K562 (cell line): ENCODE measurements around the gene KAZN. TPM values are rescaled to one million over a fixed set of nuclear protein-coding genes. Genes with fewer than 3 reads are reported as not detected.
"Not testable (repeated sequence)": the region's sequence is repeated elsewhere in the genome, so short reads cannot be mapped to it uniquely, and the experiment has no call there.

Experiments
- ATAC-seq: fragments of 200-7000 bp; cut with Tn5 transposase; 3 replicates; pipeline ENCODE4 v1.9.1; 2020; ENCODE audit warnings: moderate library complexity
- BruUV-seq: library from RNA; stranded (reverse); fragments of 400-500 nt; replicated peaks from 2 replicates; lab custom pipeline; 2021; lab: Mats Ljungman, UMichigan
- CTCF ChIA-PET: fragments of 300-600 bp; formaldehyde crosslinking; extraction: SDS; loops from one replicate; lab custom pipeline; 2021; ENCODE audit warnings: low intra/inter-chr PET ratio; lab: Yijun Ruan, JAX
- POLR2A ChIA-PET: fragments of 300-600, 350-650 bp; sonication (Branson Sonifier 250); formaldehyde crosslinking; extraction: SDS; loops from one replicate; lab custom pipeline; 2021; ENCODE audit warnings: antibody characterized with exemption, inconsistent platforms; lab: Yijun Ruan, JAX
- DNase-seq, 4 experiments: peaks; one replicate each; pipeline versions ENCODE4 v3.0.0 to v3.0.0-alpha.2; 2011 to 2018; ENCODE audit warnings: low spot score in 3 of 4, mixed read lengths in 3 of 4; ENCODE audit errors: extremely low read depth in 1 of 4
- FAIRE-seq: peaks from 2 replicates; lab custom pipeline; 2011; peaks lifted over from hg19 to GRCh38; lab: Jason Lieb, UNC
- H2AFZ ChIP-seq: 2 replicates; pipeline ENCODE4 v1.6.0; 2011; ENCODE audit warnings: low read depth, low read length, control low read depth, inconsistent platforms
- H3K27ac ChIP-seq: fragments of 200-600 bp; 3 replicates; pipeline ENCODE4 v1.8.0; 2011; ENCODE audit warnings: low read depth, mild to moderate bottlenecking, control low read depth, inconsistent platforms, low read length, moderate library complexity, mixed read lengths; ENCODE audit errors: extremely low read depth
- H3K27me3 ChIP-seq, 2 experiments: fragments of 300-600 bp in 1 of 2; 2 replicates in 1 of 2; 3 replicates in 1 of 2; pipeline versions ENCODE4 v1.6.0 to v1.8.0; 2011; ENCODE audit warnings: inconsistent platforms in 2 of 2, low read length in 2 of 2, mild to moderate bottlenecking in 1 of 2, mixed read lengths in 1 of 2, moderate library complexity in 1 of 2; ENCODE audit not compliant: control insufficient read depth in 2 of 2, insufficient read depth in 2 of 2
- H3K36me3 ChIP-seq: fragments of 300-600 bp; 3 replicates; pipeline ENCODE4 v1.8.0; 2011; ENCODE audit warnings: mild to moderate bottlenecking, low read length, inconsistent platforms; ENCODE audit not compliant: control insufficient read depth, insufficient read depth
- H3K4me1 ChIP-seq, 2 experiments: fragments of 200-600 bp in 1 of 2; replicated peaks in 1 of 2; 2 replicates in 1 of 2; 3 replicates in 1 of 2; pipeline versions ENCODE4 v1.5.1 to v1.8.0; 2011; ENCODE audit warnings: inconsistent platforms in 2 of 2, low read length in 2 of 2, mild to moderate bottlenecking in 1 of 2, mixed read lengths in 1 of 2, moderate library complexity in 1 of 2; ENCODE audit not compliant: control insufficient read depth in 2 of 2, insufficient read depth in 2 of 2
- H3K4me2 ChIP-seq: 2 replicates; pipeline ENCODE4 v1.6.1; 2011; ENCODE audit warnings: low read length, control low read depth, inconsistent platforms, mixed read lengths; ENCODE audit not compliant: insufficient read depth
- H3K4me3 ChIP-seq: fragments of 200-600 bp; sonication (generic), shearing (Covaris generic); 2 replicates; pipeline ENCODE4 v1.5.1; 2016; ENCODE audit warnings: control low read depth, inconsistent platforms
- H3K79me2 ChIP-seq: fragments of 200-600 bp; 3 replicates; pipeline ENCODE4 v1.8.0; 2011; ENCODE audit warnings: low read length, inconsistent platforms; ENCODE audit not compliant: control insufficient read depth, insufficient read depth
- H3K9ac ChIP-seq, 2 experiments: 2 replicates each; pipeline versions ENCODE4 v1.6.0 to v1.6.1; 2011; ENCODE audit warnings: low read depth in 2 of 2, low read length in 2 of 2, control low read depth in 1 of 2, inconsistent platforms in 1 of 2, mild to moderate bottlenecking in 1 of 2, mixed read lengths in 1 of 2; ENCODE audit not compliant: insufficient read depth in 1 of 2
- H3K9me1 ChIP-seq: one replicate; pipeline ENCODE4 v1.6.0; 2011; ENCODE audit warnings: inconsistent platforms, mild to moderate bottlenecking, low read length, moderate library complexity; ENCODE audit not compliant: control insufficient read depth, insufficient read depth
- H3K9me3 ChIP-seq: replicated peaks from 2 replicates; pipeline ENCODE4 v1.5.1; 2011; ENCODE audit warnings: low read depth, low read length, inconsistent platforms; ENCODE audit not compliant: control insufficient read depth, insufficient read depth
- H4K20me1 ChIP-seq: replicated peaks from 2 replicates; pipeline ENCODE4 v1.6.1; 2011; ENCODE audit warnings: low read length, inconsistent platforms, mixed read lengths; ENCODE audit not compliant: control insufficient read depth, insufficient read depth
- CREB3 ChIP-seq: fragments of 450-650 bp; conservative IDR thresholded peaks from 2 replicates; pipeline ENCODE4 v1.6.1; 2016; ENCODE audit warnings: missing genetic modification characterization, low read depth, mild to moderate bottlenecking, missing compliant biosample characterization, moderate library complexity
- IRF2 ChIP-seq: sonication (generic); formaldehyde crosslinking; IDR thresholded peaks from 2 replicates; pipeline ENCODE4 v1.8.1; 2022; ENCODE audit warnings: mild to moderate bottlenecking, missing genetic modification reagents
- JUNB ChIP-seq: fragments of 450-650 bp; formaldehyde crosslinking; conservative IDR thresholded peaks from 2 replicates; pipeline ENCODE4 v1.4.0; 2020; ENCODE audit warnings: mild to moderate bottlenecking
- MAFK ChIP-seq: IDR thresholded peaks from 2 replicates; pipeline ENCODE4 v1.6.1; 2011; ENCODE audit warnings: low read length, improper control_type of control experiment
- PHF21A ChIP-seq: fragments of 450-650 bp; IDR thresholded peaks from 2 replicates; pipeline ENCODE4 v1.6.1; 2017; ENCODE audit warnings: low read depth, borderline replicate concordance
- PRDM10 ChIP-seq: fragments of 450-650 bp; IDR thresholded peaks from 2 replicates; pipeline ENCODE4 v1.6.1; 2018; ENCODE audit not compliant: partially characterized antibody
- SMARCC2 ChIP-seq: fragments of 450-650 bp; IDR thresholded peaks from 2 replicates; pipeline ENCODE4 v1.6.1; 2017; ENCODE audit warnings: antibody characterized with exemption, moderate library complexity, mild to moderate bottlenecking, low read depth
- ZFPM2 ChIP-seq: fragments of 250-450 bp; sonication (Bioruptor Pico); IDR thresholded peaks from 2 replicates; pipeline ENCODE4 v1.5.1; 2022; ENCODE audit warnings: mild to moderate bottlenecking
- WGBS: fragments of 100-300 bp; shearing (Covaris generic); methylation state at CpG from one replicate; pipeline ENCODE4 v1.1.6; 2016; ENCODE audit warnings: low coverage, mixed read lengths; ENCODE audit not compliant: insufficient coverage; ENCODE audit errors: missing lambda C conversion rate; 5-methylcytosine and 5-hydroxymethylcytosine counted together
- in situ Hi-C: fragments of 300-500 bp; cut with MboI; formaldehyde crosslinking; loops from 4 replicates; pipeline ENCODE4 v1.15.0; 2018; ENCODE audit warnings: inconsistent platforms, mixed read lengths
- intact Hi-C: fragments of 100-400 bp; cut with micrococcal nuclease; formaldehyde crosslinking; loops from 2 replicates; pipeline ENCODE4 v1.14.2; 2022
- polyA plus RNA-seq, 8 experiments: library from polyadenylated mRNA; depleted of rRNA in 4 of 8; stranded (reverse) in 5 of 8; unstranded in 3 of 8; fragments of >200 nt; fragmentation: Nextera tagmentation in 2 of 8; fragmentation: Illumina TruSeq in 1 of 8; extraction: Ambion mirVana in 2 of 8; extraction: Trizol in 1 of 8; gene quantifications; 2 replicates each; pipeline versions ENCODE4 v1.2.1 to v1.2.3, GENCODE V29; 2011 to 2014; ENCODE audit warnings: inconsistent platforms in 1 of 8, missing spikeins in 1 of 8
- total RNA-seq, 7 experiments: library from RNA; depleted of rRNA in 6 of 7; stranded (reverse); fragments of >200 nt in 6 of 7; fragmentation: Illumina TruSeq in 2 of 7; extraction: Trizol in 2 of 7; gene quantifications; 2 replicates each; pipeline versions ENCODE4 v1.2.1 to v1.2.3, GENCODE V29; 2011 to 2021; ENCODE audit warnings: low replicate concordance in 1 of 7
- TF ChIP-seq, protein P1 (sequence below): sonication (generic); formaldehyde crosslinking; IDR thresholded peaks from 2 replicates; pipeline ENCODE4 v1.8.1; 2022; ENCODE audit warnings: missing genetic modification reagents

Gene KAZN
- total and polyA plus RNA-seq, 9 of the 15 experiments (the other 6 are each of a cell fraction or from before 2014, with no cell fraction given) = 2.1 to 21.6 (median 5.4) TPM

- ChIA-PET POLR2A (interaction anchor here (0.5 to 0.7 kb wide), 2 partner anchors 16 to 960 kb away, joined by 3 read pairs; no protein-coding TSS in a partner anchor), CTCF (interaction anchor here (0.8 kb wide), 1 partner anchor 13 kb away, joined by 3 read pairs; no protein-coding TSS in a partner anchor)
- H3K27me3 ChIP-seq, H3K4me2 ChIP-seq, H3K9me1 ChIP-seq, BruUV-seq, H4K20me1 ChIP-seq, H3K9me3 ChIP-seq, H3K4me3 ChIP-seq, H3K4me1 ChIP-seq, FAIRE-seq, H3K79me2 ChIP-seq, ATAC-seq, H3K9ac ChIP-seq, H2AFZ ChIP-seq, DNase-seq, H3K27ac ChIP-seq: not testable (repeated sequence)
- 86% methylated on average over 5 of the region's 5 CpGs for WGBS
- H3K36me3 ChIP-seq = peaks cover 15% of the 10 kb centered on the region; the same call in 2 of the 3 replicates
- in situ Hi-C loops = loop anchor here (10.0 kb wide), 2 partner anchors 926 to 1076 kb away; no protein-coding TSS in a partner anchor
- intact Hi-C loops = loop anchor here (10.0 kb wide), 2 partner anchors 466 to 1076 kb away; no protein-coding TSS in a partner anchor
Observed at GRCh38 chr1:15040685-15041084, 442.2 kb downstream of the KAZN start.

DNA sequence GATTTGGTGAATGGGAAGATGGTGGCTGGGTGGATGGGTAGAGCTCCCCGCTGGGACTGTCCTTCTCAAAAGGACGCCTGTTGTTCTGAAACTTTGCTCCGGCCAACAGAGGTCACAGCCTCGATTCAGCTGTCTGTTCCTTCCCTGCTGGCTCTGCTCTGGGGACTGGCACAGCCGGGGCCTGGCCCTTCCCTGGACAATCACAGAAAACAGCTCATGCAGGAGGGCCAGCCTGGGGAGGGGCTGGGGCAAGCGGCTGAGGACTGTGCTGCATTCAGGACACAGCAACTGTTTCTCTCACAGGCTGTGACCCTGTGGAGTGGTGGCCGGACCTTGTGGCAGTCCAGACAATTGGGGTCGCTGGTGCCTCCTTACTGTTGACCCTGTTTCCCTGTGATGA, 444.4 kb downstream of the KAZN start:
- H3K36me3 ChIP-seq = peaks cover 20% of the 10 kb centered on the region
- TF ChIP-seq MAFK = no peak
- TF ChIP-seq ZFPM2 (CRISPR knock-in tag) = no peak
- no peak for TF ChIP-seq SMARCC2
- TF ChIP-seq PHF21A = no peak
- TF ChIP-seq, protein P1, sequence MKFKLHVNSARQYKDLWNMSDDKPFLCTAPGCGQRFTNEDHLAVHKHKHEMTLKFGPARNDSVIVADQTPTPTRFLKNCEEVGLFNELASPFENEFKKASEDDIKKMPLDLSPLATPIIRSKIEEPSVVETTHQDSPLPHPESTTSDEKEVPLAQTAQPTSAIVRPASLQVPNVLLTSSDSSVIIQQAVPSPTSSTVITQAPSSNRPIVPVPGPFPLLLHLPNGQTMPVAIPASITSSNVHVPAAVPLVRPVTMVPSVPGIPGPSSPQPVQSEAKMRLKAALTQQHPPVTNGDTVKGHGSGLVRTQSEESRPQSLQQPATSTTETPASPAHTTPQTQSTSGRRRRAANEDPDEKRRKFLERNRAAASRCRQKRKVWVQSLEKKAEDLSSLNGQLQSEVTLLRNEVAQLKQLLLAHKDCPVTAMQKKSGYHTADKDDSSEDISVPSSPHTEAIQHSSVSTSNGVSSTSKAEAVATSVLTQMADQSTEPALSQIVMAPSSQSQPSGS (CRISPR knock-in tag) = no peak
- no peak for TF ChIP-seq IRF2
- TF ChIP-seq CREB3 (tag) = no peak
- TF ChIP-seq PRDM10 = no peak
- TF ChIP-seq JUNB (CRISPR knock-in tag) = no peak

More for the DNA sequence above, 444.4 kb downstream of the KAZN start:
- H3K79me2 ChIP-seq = no peaks in the 10 kb centered on the region
- in situ Hi-C loops = loop anchor here (10.0 kb wide), 2 partner anchors 928 to 1078 kb away; no protein-coding TSS in a partner anchor
- H3K27ac ChIP-seq = no peak overlapping the region
- H3K9me3 ChIP-seq = no peaks in the 10 kb centered on the region
- ChIA-PET CTCF (no interaction called here), POLR2A (no interaction called here)
- H4K20me1 ChIP-seq = no peaks in the 10 kb centered on the region; the same call in 1 of the 2 replicates
- intact Hi-C loops = loop anchor here (10.0 kb wide), 2 partner anchors 468 to 1078 kb away; no protein-coding TSS in a partner anchor
- no peak overlapping the region for H3K4me3 ChIP-seq
- H3K9me1 ChIP-seq = no peaks in the 10 kb centered on the region
- H3K9ac ChIP-seq = no peak overlapping the region
- no peak for FAIRE-seq
- DNase-seq = no peak
- WGBS = 68% methylated on average over 8 of the region's 8 CpGs
- no peak overlapping the region for H3K4me2 ChIP-seq
- H2AFZ ChIP-seq = no peak overlapping the region
- no peak for ATAC-seq
- H3K27me3 ChIP-seq = no peaks in the 10 kb centered on the region; a peak in 1 of 5 replicates
- no TSS peak for BruUV-seq
- H3K4me1 ChIP-seq = no peaks in the 10 kb centered on the region
